ENCODE measurements around the gene VAC14. TPM values are rescaled to one million over a fixed set of nuclear protein-coding genes. Genes with fewer than 3 reads are reported as not detected.

Gene VAC14
- total RNA-seq, 1 donor from 2014 or later: 11.3 TPM

DNA sequence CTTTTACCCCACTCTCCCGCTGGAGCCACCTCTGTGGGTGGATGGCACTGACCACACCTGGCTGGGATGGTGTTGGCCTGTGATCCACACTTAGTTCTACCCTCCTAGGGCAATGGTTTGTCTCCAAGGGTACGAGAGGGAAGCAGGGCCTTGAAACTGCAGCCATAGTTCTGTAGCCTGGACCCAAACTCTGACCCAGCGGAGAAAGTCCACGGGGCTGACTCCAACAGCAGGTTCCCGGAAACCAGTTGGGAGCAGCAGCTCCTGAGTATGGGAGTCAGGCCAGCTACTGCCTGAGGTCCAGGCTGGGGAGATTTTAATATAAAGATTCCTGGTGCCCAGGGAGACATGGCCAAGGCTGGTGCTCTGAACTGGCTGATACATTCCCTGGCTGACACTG is 91.5 kb downstream of the VAC14 start:
- no peak for DNase-seq (ENCODE audit: low spot score)

DNA sequence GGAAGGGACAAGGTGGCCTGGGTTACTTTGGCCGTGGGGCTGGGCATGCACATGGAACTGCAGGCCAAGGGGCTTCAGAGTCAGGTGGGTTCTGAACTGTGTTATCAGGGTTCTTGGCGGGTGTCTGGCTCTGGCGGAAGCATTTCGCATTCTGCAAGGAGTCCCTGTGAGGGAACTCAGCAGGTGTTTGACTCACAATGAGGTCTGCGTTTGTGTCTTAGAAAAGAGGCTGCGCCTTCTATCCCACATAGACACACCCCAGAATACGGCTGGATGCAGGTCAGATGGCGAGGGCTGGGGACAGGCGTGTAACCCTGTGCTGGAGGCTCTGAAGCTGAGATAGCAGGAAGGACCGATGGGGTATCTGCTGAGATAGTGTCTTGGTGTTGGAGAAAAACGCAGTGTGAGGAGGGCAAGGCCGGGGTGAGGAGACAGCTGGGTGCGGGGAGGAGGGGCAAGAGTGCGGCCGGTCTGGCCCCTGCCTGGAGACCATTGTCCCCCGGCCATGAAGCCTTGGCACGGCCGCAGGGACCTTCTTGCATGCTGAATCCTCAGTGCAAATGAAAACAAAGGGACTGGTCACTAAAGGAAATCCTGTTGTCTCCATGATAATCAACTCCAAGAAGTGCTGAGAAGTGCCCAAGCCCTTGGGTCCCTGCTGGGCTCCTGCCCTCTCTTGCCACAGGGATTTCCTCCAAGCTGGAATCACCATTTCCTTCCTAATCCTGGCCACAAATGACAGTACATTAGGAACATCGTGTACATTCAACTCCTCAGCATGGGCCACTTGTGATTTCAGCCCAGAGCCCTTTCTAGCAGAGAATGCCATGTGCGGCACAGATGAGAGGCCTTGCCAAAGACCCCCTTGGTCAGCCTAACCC is 92.4 kb downstream of the VAC14 start:
- DNase-seq (ENCODE audit: low spot score): no peak

DNA sequence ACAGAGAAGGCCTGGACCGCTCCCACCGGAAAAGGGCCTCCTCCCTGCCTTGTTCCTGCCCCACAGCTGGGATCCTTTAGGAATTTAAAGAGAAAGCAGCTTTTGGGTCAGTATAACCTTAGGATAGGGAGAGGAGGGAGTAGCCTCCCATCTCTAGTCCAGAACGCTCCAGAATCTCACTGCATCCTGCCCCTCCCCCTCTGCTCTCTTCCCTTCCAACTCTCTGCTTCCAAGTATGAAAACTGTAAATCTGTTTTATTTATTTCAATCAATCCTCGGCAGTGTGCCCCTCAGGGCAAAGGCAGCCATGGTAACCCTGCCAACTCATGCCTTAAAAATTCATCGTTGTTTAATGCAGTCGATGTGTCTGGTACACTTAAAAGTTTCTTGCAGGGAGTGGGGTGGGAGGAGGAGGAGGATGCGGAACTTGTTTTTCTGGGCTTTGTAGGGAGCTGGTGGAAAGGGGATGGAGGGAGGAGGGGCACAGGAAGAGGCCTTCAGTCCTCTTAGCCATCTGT is 94.0 kb downstream of the VAC14 start:
- peak; percentile 91 for DNase-seq (ENCODE audit: low spot score)

DNA sequence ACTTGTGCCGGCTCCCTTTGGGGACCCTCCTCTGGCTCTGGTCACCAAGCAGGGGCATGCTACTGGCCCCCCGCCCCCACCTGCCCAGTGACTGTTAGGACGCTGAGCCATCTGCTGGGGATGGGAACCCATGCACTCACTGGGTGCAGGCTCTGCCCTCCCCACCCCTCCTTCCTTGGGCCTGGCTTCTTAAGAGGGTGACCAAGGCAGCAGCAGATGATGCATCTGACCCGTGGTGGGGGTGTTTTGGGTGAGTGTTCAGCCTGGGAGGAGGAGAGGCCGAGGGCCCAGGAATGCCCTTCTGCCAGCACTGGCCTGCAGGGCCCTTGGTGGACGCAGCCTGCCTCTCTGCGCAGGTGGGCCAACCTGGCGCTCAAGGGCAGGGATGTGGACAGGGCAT is 95.9 kb downstream of the VAC14 start:
- no peak for DNase-seq (ENCODE audit: low spot score)

DNA sequence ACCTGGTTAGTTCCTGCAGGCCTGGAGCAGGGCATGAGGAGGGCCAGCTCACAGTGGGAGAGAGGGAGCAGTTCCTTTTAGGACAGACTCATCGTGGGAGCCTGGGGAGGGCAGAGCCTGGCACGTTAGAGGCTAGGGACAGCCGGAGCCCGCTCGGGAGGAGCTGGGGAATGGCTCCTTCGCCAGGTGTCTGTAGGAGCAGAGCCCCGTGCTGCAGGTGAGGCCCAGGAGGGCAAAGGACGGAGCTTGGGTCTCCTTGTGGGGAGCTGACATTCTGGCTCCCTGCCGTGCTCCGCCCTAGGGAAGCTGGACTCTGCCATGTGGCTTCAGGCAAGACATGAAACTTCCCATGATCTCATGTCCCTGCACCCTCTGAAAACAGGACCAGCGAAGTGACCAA is 96.4 kb downstream of the VAC14 start:
- DNase-seq (ENCODE audit: low spot score): no peak

DNA sequence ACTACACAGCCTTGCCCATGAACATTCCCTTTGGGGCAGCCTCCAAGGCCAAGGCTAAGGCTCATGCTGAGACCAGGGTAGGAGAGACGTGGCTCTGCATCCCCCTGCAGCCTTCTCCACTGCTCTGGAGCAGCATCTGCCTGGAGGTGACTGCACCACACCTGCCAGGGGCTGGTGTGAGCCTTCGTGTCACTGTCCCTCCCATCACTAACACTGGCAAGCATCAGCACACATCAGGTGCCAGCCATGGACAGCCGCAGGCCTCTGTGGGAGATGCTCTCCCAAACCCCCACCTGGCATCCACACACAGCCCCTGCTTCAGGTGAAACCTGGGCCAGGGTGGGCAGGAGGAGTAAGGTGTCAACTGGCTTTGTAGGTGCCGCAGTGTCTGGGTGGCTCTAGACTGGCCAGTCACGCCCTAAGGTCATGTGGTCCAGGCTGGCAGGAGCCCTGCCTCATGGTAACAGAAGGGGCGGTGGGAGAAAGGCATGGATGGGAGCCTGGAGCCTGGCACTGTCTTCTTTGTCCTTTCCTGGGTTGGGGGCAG is 97.0 kb downstream of the VAC14 start:
- no peak for DNase-seq (ENCODE audit: low spot score)

DNA sequence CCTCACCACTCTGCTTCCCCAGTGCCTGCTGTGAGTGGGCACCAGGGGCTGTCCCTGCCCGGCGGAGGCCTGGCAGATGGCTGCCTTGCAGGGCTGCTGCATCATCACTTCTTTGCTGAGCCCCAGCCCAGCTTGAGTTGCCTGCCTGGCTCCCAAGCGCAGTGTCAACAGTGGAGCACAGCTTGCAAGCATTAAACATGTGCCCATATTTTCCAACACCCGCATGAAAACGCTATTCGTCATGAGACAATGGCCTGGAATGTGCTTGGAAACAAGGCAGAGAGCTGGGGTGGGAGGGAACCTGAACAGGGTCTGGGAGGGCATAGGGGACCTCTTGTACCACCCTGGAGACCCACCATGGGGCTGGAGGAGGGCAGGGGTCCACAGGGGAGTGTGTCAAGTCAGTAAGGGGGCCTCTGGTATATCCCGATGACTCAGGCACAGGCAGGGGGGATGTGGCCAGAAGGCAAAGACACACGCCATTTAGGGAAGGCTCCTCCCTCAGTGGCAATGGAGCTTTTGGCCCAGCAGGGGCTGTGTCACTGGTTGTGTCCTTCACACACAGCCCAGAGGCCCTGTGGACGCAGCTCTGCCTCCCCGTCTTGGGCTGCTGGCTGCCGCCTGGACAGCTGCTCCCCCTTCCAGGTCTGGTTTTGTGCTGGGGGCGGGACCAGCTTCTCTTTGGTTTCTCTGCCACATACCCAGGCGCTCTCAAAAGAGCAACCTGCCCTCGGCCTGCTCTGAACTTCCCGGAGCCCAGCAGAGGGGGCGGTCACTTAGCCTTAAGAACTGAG is 97.7 kb downstream of the VAC14 start:
- peak; percentile 72 for DNase-seq (ENCODE audit: low spot score)

DNA sequence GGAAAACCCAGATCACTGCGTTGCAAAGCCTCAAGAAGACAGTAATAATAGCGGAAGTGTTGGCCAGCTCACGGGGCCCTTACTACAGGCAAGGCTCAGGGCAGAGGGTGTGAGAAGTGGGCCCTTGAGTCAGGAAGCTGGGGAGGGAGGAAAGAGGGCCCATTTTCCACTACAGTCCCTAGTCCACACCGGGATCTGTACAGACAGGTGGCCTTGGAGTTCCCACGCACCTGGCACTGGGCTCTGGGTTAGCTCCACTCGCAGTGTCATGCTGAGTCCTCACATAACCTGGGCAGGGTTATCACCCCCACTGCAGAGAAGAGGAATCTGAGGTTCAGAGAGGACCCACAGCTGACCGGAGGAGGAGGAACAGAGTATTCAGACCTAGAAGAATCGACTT is 98.3 kb downstream of the VAC14 start:
- DNase-seq (ENCODE audit: low spot score): no peak

DNA sequence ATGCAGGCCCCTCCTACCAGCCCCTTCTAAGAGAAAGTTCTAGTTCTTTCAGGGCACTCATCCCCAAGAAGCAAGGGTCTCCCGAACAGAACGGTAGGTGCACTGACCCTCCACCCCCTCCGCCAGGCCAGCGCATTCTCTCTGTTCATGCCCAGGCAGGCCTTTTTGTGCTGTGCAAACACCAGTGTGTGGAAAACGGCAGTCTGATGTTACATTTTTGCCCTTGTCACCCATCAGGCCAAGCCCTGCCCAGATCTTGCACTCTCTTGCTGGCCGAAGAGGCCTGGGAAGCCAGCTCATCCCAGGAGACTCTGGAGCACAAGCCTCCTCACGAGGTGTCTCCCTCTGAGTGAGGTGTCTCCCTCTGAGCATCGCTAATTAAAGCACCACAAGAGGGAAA is 99.0 kb downstream of the VAC14 start:
- no peak for DNase-seq (ENCODE audit: low spot score)

DNA sequence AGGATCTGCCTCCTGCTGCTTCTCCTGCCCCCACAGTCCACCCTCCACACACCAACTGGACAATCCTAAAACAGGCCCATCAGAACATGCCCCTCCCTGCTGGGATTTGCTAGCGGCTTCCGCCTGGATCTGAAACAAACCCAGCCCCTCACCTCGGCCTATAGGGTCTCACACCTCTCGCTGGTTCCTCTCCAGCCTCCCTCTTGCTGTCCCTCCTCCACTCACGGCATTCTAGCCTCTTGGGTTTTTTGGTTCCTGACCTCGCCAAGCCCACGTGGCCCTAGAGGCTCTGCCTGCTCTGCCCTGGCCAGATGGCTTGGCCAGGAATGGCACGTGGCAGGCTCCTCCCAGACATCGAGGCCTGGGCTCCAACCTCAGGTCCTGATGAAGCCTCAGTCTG is 99.4 kb downstream of the VAC14 start:
- DNase-seq (ENCODE audit: low spot score): no peak

DNA sequence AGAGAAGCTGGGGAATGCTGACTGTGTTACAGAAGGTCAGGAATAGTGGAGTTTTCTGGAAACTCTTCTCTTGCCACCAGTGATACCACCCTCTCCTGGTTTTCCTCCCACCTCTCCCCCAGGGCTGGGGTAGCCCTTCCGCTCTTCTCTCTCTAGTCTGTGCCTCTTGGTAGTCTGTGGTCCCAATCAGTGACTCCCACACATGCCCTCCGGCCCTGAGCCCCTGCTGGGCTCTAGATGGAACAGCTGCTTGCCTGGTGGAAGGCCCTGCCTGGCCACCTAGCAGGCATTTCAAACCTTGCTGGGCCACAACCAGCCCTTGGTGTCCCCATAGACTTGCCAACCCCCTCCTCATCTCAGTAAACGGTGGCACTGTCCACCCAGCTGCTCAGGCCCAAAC is 99.9 kb downstream of the VAC14 start:
- no peak for DNase-seq (ENCODE audit: low spot score)

DNA sequence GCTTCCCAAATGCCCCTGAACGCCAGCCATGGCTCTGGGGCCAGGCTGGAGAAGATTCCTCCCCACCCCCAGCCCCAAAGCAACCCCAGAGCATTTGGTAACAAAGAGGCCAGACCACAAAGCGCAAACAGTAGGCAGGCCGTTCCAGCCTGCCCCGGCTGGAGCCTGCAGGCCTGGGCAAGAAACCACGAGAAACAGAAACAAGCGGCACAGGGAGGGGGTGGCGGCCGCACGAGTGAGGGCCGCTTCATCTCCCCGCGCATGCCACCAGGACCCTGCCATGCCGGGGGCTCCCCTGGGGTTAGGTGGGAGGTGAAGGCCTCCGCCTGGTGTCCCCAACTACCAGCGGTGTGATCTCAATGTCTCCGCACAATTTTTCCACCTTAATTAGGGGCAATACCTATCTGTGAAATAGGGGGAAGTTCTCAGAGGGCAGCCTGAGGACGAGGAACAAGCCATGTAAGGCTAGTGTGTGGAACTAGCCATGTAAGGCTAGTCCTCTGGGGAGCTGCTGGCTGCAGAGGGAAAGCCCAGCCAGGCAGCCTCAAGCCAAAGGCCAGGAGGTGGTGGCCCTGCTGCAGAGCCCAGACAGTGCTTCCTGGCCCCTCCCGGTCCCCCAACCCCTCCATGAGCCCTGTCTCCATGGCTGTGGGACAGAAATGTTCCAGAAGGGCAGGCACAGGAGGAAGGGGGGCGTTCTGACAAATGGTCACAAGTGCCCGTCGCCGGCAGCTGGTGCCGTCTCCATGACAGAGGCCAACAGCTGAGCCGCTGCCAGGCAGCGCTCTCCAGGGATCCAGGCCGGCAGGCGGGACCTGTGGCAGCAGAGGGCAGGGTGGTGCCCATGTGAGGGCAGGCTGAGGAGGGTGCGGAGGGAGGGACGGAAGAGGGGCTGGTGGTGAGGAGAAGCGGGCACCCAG is 100.6 kb downstream of the VAC14 start:
- no peak for DNase-seq (ENCODE audit: low spot score)

DNA sequence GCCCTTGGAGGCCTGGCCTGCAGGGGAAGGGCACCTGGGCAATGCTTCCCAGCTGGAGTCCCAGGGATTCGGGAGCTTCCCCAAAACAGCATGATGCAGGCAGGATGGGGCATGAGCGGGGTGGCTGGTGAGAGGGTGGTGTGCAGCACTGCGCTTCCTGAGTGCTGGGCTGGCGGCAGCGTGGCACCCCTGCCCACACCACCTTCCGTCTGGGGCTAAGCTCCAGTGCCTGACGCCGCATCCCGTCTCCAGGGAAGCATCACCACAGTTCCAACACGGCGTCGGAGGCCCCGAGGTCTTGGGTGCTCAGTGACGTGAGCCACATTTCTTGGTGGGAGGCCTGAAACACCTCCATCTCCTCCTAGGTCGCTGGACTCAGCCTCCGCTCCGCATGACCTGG is 101.3 kb downstream of the VAC14 start:
- DNase-seq (ENCODE audit: low spot score): no peak

DNA sequence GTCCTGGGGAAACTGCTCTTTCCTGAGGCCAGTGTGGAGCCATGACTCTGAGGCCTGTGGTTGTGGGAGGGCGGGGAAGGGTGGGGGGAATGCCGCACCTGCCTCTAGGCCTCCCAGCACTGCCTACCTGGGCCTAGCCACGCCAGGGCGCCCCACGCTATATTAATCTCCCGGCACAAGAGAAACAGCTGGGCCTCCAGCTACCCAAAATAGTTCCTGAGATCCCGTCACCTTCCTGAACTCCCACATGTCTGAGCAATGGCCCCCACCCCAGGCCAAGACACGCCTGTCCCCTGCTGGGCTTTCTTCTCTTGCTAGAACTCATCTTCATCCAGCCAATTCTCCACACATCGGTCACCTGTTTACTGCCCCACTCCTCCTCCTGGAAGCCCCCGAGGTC is 102.1 kb downstream of the VAC14 start:
- no peak for DNase-seq (ENCODE audit: low spot score)

DNA sequence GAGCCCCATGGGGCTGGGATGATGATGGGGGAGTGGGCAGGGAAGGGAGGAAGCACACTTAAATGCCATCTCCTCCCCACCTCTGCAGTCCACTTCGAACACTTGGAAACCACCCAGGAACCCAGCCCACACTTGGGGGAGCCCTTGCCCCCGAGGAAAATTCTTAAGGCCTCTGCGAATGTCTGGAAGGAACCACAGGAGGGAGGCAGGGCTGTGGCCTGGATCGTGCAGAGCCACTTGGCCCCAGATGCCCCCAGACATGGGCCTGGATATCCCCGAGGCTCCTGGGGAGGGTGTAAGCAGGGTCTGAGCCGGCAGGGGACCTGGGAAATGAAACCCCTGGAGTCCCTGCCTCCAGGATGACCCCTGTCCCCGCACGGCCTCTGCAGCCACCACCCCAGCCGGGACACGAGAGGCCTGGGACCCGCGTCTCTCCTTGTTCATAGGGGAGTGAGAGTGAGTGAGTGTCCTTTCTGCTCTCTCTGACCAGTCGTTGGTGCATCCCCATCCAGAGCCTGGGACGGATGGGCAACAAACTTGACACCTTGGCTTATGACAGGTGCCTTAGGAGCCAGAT is 103.3 kb downstream of the VAC14 start:
- DNase-seq (ENCODE audit: low spot score): peak; percentile 50

DNA sequence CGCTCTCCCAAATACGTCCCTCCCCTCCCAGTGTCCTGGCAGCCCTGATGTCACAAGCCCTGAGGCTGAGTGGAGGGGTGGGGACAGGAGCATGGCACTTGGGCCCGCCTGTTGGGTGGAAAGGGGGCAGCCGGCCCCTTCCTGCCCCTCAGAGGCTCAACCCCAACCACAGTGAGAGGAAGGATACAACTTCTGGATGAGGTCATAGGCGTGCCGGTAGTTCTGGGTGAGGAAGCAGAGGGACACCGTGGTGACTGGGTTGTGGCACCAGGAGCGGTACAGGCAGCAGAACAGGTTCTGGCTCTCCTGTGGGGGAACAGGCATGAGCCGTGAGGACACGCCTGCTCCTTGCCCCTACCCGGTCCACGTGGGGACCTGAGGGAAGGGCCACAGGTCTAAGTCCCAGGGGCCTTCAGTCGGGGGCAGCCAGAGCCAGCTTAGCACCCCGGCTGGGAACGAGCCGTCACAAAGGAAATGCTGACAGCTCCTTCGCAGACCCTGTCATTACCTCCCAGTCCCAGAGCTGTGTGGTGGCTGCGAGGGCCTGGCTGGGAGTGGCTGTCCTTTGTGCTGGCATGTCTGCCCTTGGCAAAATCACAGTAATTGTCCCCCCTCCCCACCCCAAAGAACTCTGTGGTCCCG is 103.9 kb downstream of the VAC14 start:
- DNase-seq (ENCODE audit: low spot score): peak; percentile 66

DNA sequence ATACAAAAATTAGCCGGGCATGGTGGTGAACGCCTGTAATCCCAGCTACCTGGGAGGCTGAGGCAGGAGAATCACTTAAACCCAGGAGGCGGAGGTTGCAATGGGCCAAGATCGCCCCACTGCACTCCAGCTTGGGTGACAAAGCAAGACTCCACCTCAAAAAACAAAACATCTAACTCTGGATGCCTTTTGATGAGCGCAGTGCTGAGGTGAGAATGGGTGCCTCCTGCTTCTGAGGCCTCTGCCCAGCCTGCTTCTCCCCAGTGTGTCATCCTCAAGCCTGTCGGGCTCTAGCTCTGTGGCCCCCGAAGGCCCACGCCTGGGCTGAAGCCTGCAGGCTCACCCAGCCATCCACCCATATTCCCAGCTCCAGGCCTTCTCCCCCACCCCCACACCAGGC is 104.6 kb downstream of the VAC14 start:
- no peak for DNase-seq (ENCODE audit: low spot score)

DNA sequence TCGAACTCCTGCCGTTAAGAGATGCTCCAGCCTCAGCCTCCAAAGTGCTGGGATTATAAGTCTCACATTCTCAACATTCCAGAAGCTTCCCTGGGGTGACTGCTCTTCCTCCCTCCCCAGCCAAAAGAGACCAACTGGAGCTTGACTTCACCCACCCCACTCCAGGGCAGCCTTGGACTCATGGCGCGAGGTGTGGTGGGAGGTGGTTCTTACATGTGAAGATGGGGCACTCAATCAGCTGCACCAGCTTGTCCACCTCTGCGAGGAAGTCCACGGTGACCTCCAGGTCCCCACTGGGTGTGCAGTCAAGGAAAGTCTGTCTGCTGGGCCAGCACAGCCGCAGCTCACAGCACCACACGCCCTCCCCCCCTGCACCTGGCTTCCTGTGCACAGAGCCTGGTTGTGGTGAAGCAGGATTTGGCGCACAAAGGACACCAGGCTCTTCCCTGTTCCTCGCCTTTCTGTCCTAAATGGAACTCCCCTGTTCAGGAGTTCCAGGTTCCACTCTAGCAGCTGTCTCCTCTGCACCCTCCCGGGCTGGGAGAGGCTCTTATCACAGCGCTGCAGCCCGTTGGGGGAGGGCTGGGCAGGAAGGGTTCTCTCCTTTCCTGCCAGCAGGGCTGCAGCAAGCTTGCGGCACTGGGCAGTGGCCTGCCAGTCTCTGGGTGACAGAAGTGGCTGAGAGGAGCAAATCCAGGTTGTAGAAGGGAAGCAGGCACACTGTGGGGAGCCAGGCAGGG is 105.5 kb downstream of the VAC14 start:
- DNase-seq (ENCODE audit: low spot score): no peak

DNA sequence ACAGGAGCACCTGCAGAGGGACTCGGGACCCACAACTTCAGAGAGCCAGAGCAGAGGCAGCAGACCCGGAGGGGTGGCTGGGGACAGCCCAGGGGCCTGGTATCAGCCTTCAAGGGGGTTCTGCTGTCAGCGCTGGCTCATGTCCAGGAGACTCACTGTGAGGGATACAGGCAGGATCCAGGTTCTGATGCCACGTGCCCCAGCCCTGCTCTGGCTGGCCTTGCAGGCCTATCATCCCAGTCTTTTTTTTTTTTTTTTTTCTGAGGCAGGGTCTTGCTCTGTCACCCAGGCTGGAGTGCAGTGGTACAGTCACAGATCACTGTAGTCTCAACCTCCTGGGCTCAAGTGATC is 106.1 kb downstream of the VAC14 start:
- DNase-seq (ENCODE audit: low spot score): no peak

Data from umbilical cord (tissue), 2 donors.